Suprapubic skin (tissue), 3 donors: ENCODE data around the gene CELA1.

Source experiments
- POLR2A ChIP-seq, 2 donors: fragments of 450-650 bp; IDR thresholded peaks; one replicate each; pipeline ENCODE4 v1.6.1; 2017; ENCODE audit warnings: antibody characterized with exemption in 2 of 2, mild to moderate bottlenecking in 2 of 2, moderate library complexity in 2 of 2
- TF ChIP-seq, protein P1 (sequence below), 2 donors: fragments of 200-600 bp in 1 of 2; fragments of 450-650 bp in 1 of 2; sonication (generic) in 1 of 2; IDR thresholded peaks; one replicate each; pipeline ENCODE4 v1.5.1; 2016 to 2019; ENCODE audit warnings: antibody characterized with exemption in 2 of 2, mild to moderate bottlenecking in 1 of 2, moderate library complexity in 1 of 2

DNA sequence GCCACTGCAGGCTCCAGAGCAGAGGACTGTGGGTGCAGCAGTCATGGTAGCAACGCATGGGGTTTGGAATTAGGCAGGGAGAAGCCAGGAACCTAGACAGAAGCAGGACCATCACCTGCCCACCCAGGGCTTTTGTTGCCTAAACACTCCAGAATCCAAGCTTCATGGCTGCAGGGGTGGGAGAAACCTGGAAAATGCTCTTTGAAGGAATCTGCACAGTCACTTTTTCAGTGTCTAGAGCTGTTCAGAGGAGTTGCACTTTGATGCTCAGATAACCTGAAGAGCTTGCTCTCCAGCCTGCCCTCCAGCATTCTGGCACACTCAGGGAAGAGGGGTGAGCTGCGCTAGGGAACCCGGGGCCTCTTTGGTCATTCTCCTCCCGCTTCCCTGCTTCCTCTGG is 1.6 kb upstream of the CELA1 start:
- TF ChIP-seq, protein P1, sequence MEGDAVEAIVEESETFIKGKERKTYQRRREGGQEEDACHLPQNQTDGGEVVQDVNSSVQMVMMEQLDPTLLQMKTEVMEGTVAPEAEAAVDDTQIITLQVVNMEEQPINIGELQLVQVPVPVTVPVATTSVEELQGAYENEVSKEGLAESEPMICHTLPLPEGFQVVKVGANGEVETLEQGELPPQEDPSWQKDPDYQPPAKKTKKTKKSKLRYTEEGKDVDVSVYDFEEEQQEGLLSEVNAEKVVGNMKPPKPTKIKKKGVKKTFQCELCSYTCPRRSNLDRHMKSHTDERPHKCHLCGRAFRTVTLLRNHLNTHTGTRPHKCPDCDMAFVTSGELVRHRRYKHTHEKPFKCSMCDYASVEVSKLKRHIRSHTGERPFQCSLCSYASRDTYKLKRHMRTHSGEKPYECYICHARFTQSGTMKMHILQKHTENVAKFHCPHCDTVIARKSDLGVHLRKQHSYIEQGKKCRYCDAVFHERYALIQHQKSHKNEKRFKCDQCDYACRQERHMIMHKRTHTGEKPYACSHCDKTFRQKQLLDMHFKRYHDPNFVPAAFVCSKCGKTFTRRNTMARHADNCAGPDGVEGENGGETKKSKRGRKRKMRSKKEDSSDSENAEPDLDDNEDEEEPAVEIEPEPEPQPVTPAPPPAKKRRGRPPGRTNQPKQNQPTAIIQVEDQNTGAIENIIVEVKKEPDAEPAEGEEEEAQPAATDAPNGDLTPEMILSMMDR (IDR thresholded peaks at IDR 0.05) = no peak
- TF ChIP-seq POLR2A (IDR thresholded peaks at IDR 0.05) = no peak
